ENCODE results near the gene DZANK1. TPM values are rescaled to one million over a fixed set of nuclear protein-coding genes. Genes with fewer than 3 reads are reported as not detected.
"Not testable (repeated sequence)": the region's sequence is repeated elsewhere in the genome, so short reads cannot be mapped to it uniquely, and the experiment has no call there.

Gene DZANK1
- total RNA-seq, 1 donor from 2014 or later, result 6.5 TPM

DNA sequence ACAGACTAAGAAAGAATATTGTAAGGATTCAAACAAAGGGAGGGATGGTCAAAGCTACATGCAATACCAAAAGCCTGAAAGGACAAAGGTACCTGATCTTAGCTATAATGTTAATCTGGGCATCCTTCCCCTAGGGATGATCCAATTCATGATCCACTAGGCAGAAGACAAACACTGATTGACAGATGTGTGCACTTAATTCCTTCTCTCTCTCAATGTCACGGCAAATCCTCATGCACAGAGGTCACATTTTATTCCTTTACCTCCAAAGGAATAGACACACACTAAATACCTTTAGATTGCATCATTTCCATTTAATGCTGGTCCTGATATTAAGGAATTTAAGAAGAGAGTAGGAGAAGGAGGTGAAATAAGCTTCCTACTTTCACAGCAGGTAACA lies 105.2 kb downstream of the DZANK1 start:
- Mint-ChIP-seq H3K27ac (no peak overlapping the region), H3K27me3 (peaks cover 3% of the 10 kb centered on the region), H3K4me1 (ENCODE audit: unreplicated experiment) (peaks cover 9% of the 10 kb centered on the region), H3K4me3 (no peak overlapping the region), H3K9me3 (no peaks in the 10 kb centered on the region), H3K36me3 (no peaks in the 10 kb centered on the region)
- TF ChIP-seq CTCF (conservative IDR thresholded peaks at IDR 0.05), result no peak
- DNase-seq (ENCODE audit: extremely low spot score, unreplicated experiment), result no peak

- H3K4me1 Mint-ChIP-seq (ENCODE audit: unreplicated experiment), result peaks cover 9% of the 10 kb centered on the region
Observed at GRCh38 chr20:18360635-18361034, 106.2 kb downstream of the DZANK1 start.

GRCh38 chr20:18359854-18360253 lies 107.0 kb downstream of the DZANK1 start:
- Mint-ChIP-seq H3K9me3 (peaks cover 2% of the 10 kb centered on the region), H3K27ac (no peak overlapping the region)
- DNase-seq (ENCODE audit: extremely low spot score, unreplicated experiment), result no peak

More at GRCh38 chr20:18360635-18361034, 106.2 kb downstream of the DZANK1 start:
- no peaks in the 10 kb centered on the region for H3K9me3 Mint-ChIP-seq
- DNase-seq (ENCODE audit: extremely low spot score, unreplicated experiment), result no peak
- no peak overlapping the region for H3K4me3 Mint-ChIP-seq
- no peak overlapping the region for H3K27ac Mint-ChIP-seq
- no peak for TF ChIP-seq CTCF (conservative IDR thresholded peaks at IDR 0.05)
- peaks cover 3% of the 10 kb centered on the region for H3K27me3 Mint-ChIP-seq
- no peaks in the 10 kb centered on the region for H3K36me3 Mint-ChIP-seq

DNA sequence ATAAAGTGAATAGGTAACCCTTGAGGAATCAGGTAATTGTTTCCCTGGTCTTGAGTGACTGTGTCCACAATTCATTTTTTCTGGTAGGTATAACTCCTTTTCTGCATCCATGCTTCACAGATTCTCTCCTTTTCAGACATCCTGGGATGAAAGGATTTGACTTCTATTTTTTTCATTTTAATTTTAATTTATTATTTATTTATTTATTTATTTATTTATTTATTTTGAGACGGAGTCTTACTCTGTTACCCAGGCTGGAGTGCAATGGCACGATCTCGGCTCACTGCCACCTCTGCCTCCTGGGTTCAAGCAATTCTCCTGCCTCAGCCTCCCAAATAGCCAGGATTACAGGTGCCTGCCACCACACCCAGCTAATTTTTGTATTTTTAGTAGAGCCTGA lies 117.1 kb downstream of the DZANK1 start:
- not testable (repeated sequence) for H3K9me3 Mint-ChIP-seq; H3K36me3 Mint-ChIP-seq; H3K27ac Mint-ChIP-seq; H3K4me1 Mint-ChIP-seq (ENCODE audit: unreplicated experiment); H3K4me3 Mint-ChIP-seq; DNase-seq (ENCODE audit: extremely low spot score, unreplicated experiment)
- peaks cover 14% of the 10 kb centered on the region for H3K27me3 Mint-ChIP-seq

More at GRCh38 chr20:18359854-18360253, 107.0 kb downstream of the DZANK1 start:
- Mint-ChIP-seq H3K27me3 (peaks cover 3% of the 10 kb centered on the region), H3K4me1 (ENCODE audit: unreplicated experiment) (peaks cover 9% of the 10 kb centered on the region), H3K4me3 (no peak overlapping the region), H3K36me3 (no peaks in the 10 kb centered on the region)
- no peak for TF ChIP-seq CTCF (conservative IDR thresholded peaks at IDR 0.05)

Small RNA genes lying within 50 kb of the gene (microRNA-seq; reads per million reads assigned to microRNA genes)
- gene MIR3192, result not detected

Other genes starting within 250 kb of the DZANK1 start
- 14.1 and 19.8 TPM in 2 replicates for gene ZNF133, start 178.5 kb downstream of the DZANK1 start, total RNA-seq (ENCODE audit: low replicate concordance)
- 8.5 and 10.7 TPM in 2 replicates for gene POLR3F, start 360 bp upstream of the DZANK1 start, total RNA-seq (ENCODE audit: low replicate concordance)
- 14.0 and 20.7 TPM in 2 replicates for gene RBBP9, start 30.2 kb upstream of the DZANK1 start, total RNA-seq (ENCODE audit: low replicate concordance)
- gene SEC23B, start 40.9 kb upstream of the DZANK1 start, total RNA-seq (ENCODE audit: low replicate concordance), result 50.8 and 63.1 TPM in 2 replicates
- 61.6 and 66.4 TPM in 2 replicates for gene SMIM26, start 100.4 kb upstream of the DZANK1 start, total RNA-seq (ENCODE audit: low replicate concordance)
- gene DTD1, start 121.0 kb upstream of the DZANK1 start, total RNA-seq (ENCODE audit: low replicate concordance), result 20.9 and 29.8 TPM in 2 replicates